HL-60 (cell line): ENCODE measurements around the gene LITAFD.
"Not testable (repeated sequence)": the region's sequence is repeated elsewhere in the genome, so short reads cannot be mapped to it uniquely, and the experiment has no call there.

Source experiments
- GABPA ChIP-seq: IDR thresholded peaks from 2 replicates; pipeline ENCODE4 v1.6.1; 2012; ENCODE audit warnings: low read depth
- POLR2AphosphoS5 ChIP-seq: IDR thresholded peaks from 2 replicates; pipeline ENCODE4 v1.6.1; 2012; ENCODE audit warnings: low read depth
- SPI1 ChIP-seq: IDR thresholded peaks from 2 replicates; pipeline ENCODE4 v1.6.1; 2012; ENCODE audit warnings: low read depth, mild to moderate bottlenecking, borderline replicate concordance
- TF ChIP-seq, protein P1 (sequence below): IDR thresholded peaks from one replicate; pipeline ENCODE4 v1.5.1; 2011; ENCODE audit warnings: low read length, control low read depth, inconsistent platforms; ENCODE audit not compliant: insufficient read depth
- TF ChIP-seq, protein P2 (sequence below): IDR thresholded peaks from 2 replicates; pipeline ENCODE4 v1.6.1; 2012; ENCODE audit warnings: low read depth; ENCODE audit not compliant: insufficient replicate concordance

DNA sequence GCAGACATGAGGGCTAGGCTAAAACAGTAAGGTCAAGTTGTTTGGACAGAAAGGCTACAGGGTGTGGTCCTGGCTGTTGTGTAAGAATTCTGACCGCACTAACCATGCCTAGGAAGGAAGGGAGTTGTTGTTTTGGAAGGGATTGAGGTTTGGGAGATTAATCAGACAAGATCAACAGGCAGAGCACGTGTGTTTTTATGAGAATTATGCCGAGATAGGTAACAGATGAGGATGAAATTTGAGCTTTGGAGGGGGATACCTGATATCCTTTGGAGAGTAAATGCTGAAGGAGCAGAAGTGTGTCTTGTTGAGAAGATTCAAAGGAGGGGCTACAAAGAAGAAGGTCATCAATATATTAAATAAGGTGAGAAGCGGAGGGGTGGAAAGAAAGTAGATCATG lies 40.1 kb upstream of the LITAFD start:
- TF ChIP-seq, protein P1, sequence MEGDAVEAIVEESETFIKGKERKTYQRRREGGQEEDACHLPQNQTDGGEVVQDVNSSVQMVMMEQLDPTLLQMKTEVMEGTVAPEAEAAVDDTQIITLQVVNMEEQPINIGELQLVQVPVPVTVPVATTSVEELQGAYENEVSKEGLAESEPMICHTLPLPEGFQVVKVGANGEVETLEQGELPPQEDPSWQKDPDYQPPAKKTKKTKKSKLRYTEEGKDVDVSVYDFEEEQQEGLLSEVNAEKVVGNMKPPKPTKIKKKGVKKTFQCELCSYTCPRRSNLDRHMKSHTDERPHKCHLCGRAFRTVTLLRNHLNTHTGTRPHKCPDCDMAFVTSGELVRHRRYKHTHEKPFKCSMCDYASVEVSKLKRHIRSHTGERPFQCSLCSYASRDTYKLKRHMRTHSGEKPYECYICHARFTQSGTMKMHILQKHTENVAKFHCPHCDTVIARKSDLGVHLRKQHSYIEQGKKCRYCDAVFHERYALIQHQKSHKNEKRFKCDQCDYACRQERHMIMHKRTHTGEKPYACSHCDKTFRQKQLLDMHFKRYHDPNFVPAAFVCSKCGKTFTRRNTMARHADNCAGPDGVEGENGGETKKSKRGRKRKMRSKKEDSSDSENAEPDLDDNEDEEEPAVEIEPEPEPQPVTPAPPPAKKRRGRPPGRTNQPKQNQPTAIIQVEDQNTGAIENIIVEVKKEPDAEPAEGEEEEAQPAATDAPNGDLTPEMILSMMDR, result not testable (repeated sequence)
- TF ChIP-seq, protein P2, sequence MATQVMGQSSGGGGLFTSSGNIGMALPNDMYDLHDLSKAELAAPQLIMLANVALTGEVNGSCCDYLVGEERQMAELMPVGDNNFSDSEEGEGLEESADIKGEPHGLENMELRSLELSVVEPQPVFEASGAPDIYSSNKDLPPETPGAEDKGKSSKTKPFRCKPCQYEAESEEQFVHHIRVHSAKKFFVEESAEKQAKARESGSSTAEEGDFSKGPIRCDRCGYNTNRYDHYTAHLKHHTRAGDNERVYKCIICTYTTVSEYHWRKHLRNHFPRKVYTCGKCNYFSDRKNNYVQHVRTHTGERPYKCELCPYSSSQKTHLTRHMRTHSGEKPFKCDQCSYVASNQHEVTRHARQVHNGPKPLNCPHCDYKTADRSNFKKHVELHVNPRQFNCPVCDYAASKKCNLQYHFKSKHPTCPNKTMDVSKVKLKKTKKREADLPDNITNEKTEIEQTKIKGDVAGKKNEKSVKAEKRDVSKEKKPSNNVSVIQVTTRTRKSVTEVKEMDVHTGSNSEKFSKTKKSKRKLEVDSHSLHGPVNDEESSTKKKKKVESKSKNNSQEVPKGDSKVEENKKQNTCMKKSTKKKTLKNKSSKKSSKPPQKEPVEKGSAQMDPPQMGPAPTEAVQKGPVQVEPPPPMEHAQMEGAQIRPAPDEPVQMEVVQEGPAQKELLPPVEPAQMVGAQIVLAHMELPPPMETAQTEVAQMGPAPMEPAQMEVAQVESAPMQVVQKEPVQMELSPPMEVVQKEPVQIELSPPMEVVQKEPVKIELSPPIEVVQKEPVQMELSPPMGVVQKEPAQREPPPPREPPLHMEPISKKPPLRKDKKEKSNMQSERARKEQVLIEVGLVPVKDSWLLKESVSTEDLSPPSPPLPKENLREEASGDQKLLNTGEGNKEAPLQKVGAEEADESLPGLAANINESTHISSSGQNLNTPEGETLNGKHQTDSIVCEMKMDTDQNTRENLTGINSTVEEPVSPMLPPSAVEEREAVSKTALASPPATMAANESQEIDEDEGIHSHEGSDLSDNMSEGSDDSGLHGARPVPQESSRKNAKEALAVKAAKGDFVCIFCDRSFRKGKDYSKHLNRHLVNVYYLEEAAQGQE, result not testable (repeated sequence)
- TF ChIP-seq POLR2AphosphoS5, SPI1, GABPA: not testable (repeated sequence)
